ENCODE data around the gene ASF1B.
A peak's percentile ranks its signal among the peaks of the same experiment; 100 is the strongest.

The ASF1B gene

GRCh38 chr19:14088634-14089411 is 47.6 kb downstream of the ASF1B start:
- DNase-seq (ENCODE audit: low read depth) = no peak
- TF ChIP-seq CTCF (conservative IDR thresholded peaks at IDR 0.05; ENCODE audit: control insufficient read depth, insufficient read depth, low read depth, low read length) = no peak
- peak overlapping the region; percentile 40 for H3K4me3 ChIP-seq (ENCODE audit: control insufficient read depth, low read depth, low read length)

- DNase-seq (ENCODE audit: low read depth) = no peak
Measured at GRCh38 chr19:14086098-14086497, 50.3 kb downstream of the ASF1B start.

DNA sequence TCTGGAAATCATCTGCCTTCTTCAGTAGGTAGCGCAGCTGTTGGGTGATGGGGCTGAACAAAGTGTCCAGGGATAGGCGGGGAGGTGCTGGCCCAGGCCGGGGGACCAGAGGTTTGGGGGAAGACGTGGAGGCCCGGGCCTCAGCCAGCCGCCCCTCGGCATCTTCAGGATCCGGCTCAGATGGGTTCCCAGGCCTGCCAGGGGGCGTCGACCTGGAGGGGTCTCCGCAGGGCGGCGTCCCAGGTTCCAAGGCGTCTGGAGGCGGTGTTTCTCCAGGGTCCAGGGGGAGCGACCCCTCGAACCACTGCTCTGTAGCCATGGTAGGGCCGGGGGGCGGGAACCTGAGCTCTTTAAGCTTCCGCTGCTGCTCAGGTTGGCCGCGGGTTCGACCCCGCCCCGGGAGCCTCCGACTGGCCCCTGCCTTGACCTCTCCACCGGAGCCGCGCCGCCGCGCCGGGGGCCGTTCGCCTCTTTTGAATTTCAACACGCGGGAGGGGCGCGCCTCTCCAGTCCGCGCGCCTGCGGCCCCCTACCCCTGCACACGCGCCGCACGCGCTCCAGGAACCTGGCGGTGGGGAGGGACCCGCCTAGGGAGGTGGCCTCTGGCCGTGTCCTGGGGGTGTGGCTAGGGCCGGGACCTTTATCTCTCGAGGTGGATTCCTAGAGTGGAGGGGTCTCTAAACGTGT is 50.9 kb downstream of the ASF1B start, which contains the start of gene C19orf67:
TSS of gene C19orf67 (minus strand) at position 475 of the 687 bp plus-strand sequence. CDS start at position 319, 156 bp downstream.
- no peak for DNase-seq (ENCODE audit: low read depth)
- H3K4me3 ChIP-seq (ENCODE audit: control insufficient read depth, low read depth, low read length) = no peak within 1 kb of the TSS
- no peak for TF ChIP-seq CTCF (conservative IDR thresholded peaks at IDR 0.05; ENCODE audit: control insufficient read depth, insufficient read depth, low read depth, low read length)

More at GRCh38 chr19:14086098-14086497, 50.3 kb downstream of the ASF1B start:
- TF ChIP-seq CTCF (conservative IDR thresholded peaks at IDR 0.05; ENCODE audit: control insufficient read depth, insufficient read depth, low read depth, low read length) = no peak
- no peak overlapping the region for H3K4me3 ChIP-seq (ENCODE audit: control insufficient read depth, low read depth, low read length)

- no peak for DNase-seq (ENCODE audit: low read depth)
- no peak overlapping the region for H3K4me3 ChIP-seq (ENCODE audit: control insufficient read depth, low read depth, low read length)
- no peak for TF ChIP-seq CTCF (conservative IDR thresholded peaks at IDR 0.05; ENCODE audit: control insufficient read depth, insufficient read depth, low read depth, low read length)
Measured at GRCh38 chr19:14082675-14082960, 53.8 kb downstream of the ASF1B start.

DNA sequence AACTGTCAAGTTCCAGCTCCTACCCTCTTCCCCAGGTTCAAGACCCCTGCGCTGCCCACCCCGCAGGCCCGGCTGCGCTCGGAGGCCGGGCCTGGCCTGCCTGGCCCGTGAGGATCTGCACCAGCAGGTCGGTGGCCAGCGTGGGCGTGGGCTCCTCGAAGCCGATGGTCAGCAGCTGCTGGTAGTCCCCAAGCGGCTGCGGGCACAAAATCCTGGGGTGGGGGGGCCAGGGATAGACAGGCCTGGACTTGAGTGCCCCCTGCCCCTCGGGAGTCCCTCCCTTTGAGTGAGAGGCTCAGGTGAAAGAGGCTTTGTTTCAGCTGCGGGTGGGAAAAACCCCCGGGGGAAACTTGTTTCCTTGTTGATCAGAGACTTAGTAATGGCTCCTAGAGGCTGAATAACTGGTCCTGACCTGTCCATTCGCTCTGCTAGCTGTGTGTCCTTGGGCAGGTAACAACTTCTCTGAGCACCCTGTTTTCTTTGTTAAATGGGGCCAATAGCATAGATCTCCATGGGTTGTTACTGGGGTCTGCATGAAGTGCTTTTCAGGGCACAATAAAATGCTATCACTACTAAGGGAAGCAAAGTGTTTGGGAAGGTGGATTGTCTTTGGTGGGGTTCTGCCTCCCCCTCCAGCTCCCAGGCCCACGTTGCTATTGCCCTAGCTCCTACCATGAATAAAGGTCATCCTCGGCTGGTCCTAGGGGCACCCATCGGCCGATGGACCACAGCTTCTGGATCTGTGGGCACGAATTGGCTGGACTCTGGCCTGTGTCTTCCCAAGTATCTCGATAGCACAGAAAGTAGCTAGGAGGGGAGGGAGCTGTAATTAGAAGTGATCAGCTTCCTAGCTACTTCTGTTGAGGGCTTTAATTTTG is 54.4 kb downstream of the ASF1B start:
- H3K4me3 ChIP-seq (ENCODE audit: control insufficient read depth, low read depth, low read length) = peak overlapping the region; percentile 63
- peak; percentile 30 for DNase-seq (ENCODE audit: low read depth)
- TF ChIP-seq CTCF (conservative IDR thresholded peaks at IDR 0.05; ENCODE audit: control insufficient read depth, insufficient read depth, low read depth, low read length) = no peak
